Cortex of kidney (tissue), 1 donor: ENCODE results near the gene MUL1.

Experiments
- DNase-seq: peaks from one replicate; lab custom pipeline; 2025; lab: John Stamatoyannopoulos, UW

MUL1 gene

DNA sequence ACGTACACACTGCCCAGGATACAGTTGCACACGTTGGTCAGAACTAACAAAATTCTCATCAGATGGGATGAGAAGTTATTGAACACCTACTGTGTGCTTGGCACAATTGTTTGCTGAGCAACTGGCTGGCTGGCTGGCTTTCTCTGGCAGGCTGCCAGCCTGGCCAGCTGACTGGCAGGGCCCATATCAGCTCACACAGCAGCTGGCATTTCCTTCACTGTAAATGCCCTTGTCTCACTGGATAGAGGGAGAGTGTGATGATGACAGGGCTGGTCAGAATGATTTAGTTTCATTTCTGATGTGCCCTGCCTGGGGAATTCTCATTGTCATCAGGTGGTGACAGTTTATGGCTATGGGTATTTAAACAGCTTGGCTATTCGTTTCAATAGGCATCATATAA, 37.8 kb downstream of the MUL1 start:
- DNase-seq, result no peak

DNA sequence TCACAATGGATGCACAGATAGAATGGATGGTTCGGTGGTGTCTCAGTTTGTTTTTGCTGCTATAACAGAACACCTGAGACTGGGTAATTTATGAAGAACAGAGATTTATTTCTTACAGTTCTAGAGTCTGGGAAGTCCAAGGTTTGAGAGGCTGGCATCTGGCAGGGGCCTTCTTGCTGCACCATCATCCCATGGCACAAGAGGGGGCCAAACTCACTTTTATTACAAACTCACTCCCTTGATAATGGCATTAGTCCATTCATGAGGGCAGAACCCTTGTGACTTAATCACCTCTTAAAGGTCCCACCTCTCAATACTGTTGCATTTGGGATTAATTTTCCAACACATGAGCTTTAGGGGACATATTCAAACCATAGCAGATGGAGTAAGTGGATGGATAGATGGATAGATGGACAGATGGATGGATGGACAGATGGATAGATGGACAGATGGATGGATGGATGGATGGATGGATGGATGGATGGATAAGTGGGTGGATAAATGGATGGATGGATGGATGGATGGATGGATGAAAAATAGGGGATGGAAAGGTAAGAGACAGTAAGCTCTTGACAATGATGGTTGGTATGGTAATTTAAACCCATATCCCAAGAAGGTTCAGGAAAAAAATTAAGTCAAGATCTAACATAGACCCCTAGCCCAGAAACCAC, 38.4 kb downstream of the MUL1 start:
- no peak for DNase-seq

DNA sequence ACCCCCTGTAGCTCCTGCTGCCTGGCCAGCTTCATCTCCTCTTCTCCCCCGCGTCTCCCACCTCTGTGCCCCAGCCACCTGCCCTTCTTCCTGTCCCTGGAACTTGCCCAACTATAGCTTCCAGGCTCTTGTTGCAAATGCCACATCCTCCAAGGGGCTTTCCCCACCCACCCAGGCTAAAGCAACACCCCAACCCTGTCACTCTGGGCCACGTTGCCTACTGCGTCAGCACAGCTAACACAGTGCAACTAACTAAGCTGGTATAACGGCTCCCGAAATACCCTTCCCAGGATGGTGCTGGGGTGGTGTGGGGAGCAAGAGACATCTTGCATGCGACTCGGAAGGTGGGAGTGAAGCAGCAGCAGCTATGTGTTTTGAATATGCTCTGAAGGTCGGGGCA, 41.7 kb downstream of the MUL1 start:
- no peak for DNase-seq

DNA sequence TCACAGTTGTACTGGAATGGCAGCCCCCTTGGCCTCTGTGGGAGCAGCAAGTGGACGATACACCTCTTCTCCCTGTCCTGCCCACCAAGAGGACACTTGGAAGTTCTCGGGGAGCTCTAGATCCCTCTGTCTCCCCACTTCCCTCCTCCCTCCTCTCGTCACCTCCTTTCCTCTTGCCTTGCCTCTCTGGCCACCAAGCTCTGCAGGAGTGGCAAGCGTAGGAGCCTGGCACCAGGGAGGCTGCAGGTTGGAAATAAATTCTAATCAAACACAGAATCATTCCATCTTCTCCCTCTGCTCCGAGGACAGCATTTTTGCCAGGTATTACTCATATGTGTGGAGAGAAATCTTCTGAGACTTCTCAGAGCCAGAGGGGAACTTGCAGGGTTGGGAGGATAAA, 42.8 kb downstream of the MUL1 start:
- no peak for DNase-seq

DNA sequence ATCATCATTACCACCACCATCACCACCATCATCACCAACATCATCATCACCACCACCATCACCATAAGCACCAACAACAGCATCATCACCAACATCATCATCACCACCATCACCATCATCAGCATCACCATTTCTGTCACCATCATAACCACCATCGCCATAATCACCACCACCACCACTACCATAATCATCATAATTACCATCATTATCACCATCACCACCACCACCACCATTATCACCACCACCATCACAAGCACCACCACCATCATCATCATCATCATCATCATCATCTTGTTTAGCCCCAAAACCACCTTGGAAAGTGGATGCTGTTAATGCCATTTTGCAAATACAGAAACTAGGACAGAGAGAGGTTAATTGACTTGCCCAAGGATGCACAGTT, 44.4 kb downstream of the MUL1 start:
- DNase-seq, result no peak

DNA sequence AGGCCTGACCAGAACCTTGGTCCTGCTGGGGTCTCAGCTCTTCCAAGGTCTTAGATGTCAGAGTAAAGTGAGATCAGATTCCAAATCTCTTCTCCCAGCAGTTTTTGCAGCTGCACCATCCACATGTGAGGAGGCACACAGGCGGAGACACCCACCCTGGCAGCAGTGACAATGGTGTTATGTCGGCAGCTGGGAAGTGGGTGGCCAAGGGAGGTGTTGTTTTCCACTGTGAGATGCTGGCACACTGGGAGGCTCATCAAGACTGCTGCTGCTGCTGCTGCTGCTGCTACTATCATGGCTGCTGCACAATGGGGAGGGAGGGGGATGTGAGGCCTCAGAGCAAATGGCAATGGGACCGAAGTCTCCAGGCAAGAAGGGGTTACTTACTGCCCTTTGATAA, 45.6 kb downstream of the MUL1 start:
- no peak for DNase-seq

DNA sequence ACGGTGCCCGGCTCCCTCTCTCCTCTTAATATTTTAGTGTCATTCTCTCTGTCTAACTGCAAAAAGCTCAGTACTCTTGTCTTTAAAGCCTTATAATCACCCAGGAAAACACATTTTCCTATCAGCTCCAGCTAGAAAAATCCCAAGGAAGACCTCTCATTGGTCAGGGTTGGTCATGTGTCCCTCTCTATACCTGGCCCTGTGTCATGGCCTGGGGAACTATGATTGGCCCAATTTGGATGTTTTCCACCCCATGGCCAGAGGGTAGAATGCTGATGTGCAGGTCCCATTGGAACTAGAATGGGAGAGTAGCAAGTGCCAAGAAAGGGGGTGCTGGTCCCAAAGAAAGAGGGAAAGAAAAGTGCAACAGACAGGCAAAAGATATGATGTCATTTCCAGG, 49.2 kb downstream of the MUL1 start:
- no peak for DNase-seq

DNA sequence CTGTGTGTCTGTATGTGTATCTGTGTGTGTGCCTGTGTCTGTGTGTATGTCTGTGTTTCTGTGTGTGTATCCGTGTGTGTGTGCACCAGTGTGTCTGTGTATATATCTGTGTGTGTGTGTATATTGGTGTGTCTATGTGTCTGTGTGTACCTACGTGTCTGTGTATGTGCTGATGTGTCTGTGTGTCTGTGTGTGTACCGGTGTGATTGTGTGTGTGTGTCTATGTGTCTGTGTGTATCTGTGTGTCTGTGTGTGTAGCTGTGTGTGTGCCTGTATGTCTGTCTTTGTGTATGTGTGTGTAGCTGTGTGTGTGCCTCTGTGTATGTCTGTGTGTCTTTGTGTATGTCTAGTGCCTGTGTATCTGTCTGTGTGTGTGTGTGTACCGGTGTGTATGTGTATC, 53.9 kb downstream of the MUL1 start:
- DNase-seq, result no peak

DNA sequence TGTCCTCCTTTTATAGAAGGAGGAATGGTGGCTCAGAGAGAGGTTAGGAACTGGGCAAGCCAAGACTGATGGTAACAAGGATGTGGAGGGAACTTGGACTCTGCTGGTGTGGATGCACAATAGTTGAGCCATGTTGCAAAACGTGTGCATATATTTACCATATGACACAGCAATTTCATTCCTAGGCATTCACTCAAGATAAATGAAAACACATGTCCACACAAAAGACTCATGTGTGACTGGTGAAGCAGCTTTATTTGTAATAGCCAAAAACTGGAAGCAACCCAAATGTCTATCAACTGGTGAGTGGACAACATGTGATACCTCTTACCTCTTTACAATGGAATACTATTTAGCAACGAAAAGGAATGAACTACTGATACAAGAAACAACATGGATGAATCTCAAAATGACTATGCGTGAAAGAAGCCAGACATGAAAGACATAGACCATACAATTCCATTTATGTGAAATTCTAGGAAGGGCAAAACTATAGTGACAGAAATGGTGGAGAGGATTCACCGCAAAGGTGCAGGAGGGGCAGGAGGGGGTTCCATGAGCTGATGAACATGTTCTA, 58.1 kb downstream of the MUL1 start:
- no peak for DNase-seq
